Endothelial cell of umbilical vein (primary cell): Measurements from ENCODE around the gene CCDC183.

Source experiments
- EZH2 ChIP-seq: IDR thresholded peaks from 2 replicates; pipeline ENCODE4 v1.6.1; 2012; ENCODE audit warnings: borderline replicate concordance, low read depth, mild to moderate bottlenecking, moderate library complexity, low read length, inconsistent platforms; ENCODE audit not compliant: severe bottlenecking
- FOS ChIP-seq: IDR thresholded peaks from 2 replicates; pipeline ENCODE4 v1.6.1; 2011; ENCODE audit warnings: mild to moderate bottlenecking, low read length, moderate library complexity, borderline replicate concordance; ENCODE audit not compliant: insufficient read depth
- GATA2 ChIP-seq: IDR thresholded peaks from 2 replicates; pipeline ENCODE4 v1.7.0; 2011; ENCODE audit warnings: low read depth, mild to moderate bottlenecking, moderate library complexity, mixed read lengths, low read length; ENCODE audit not compliant: insufficient read length, insufficient read depth
- JUN ChIP-seq: IDR thresholded peaks from 2 replicates; pipeline ENCODE4 v1.6.1; 2011; ENCODE audit warnings: borderline replicate concordance, low read depth; ENCODE audit not compliant: insufficient read length, insufficient read depth
- MYC ChIP-seq: IDR thresholded peaks from one replicate; pipeline ENCODE4 v1.6.1; 2011; ENCODE audit warnings: mild to moderate bottlenecking, low read depth, low read length
- POLR2A ChIP-seq: IDR thresholded peaks from 2 replicates; pipeline ENCODE4 v1.6.1; 2012; ENCODE audit warnings: low read depth, mild to moderate bottlenecking, control low read depth, low read length
- POLR2AphosphoS5 ChIP-seq: IDR thresholded peaks from 2 replicates; pipeline ENCODE4 v1.6.1; 2012; ENCODE audit warnings: low read depth, mild to moderate bottlenecking, control low read depth, low read length, moderate library complexity; ENCODE audit not compliant: insufficient read depth
- TF ChIP-seq, protein P1 (sequence below), 2 donors: IDR thresholded peaks; 1 replicate in 1 of 2; 2 replicates in 1 of 2; pipeline ENCODE4 v1.5.1; 2011; ENCODE audit warnings: low read length in 2 of 2, mild to moderate bottlenecking in 2 of 2, moderate library complexity in 2 of 2, control low read depth in 1 of 2, inconsistent platforms in 1 of 2, low read depth in 1 of 2; ENCODE audit not compliant: insufficient read depth in 1 of 2; ENCODE audit errors: extremely low read depth in 1 of 2
- TF ChIP-seq, protein P2 (sequence below): IDR thresholded peaks from 2 replicates; pipeline ENCODE4 v1.6.1; 2011; ENCODE audit not compliant: insufficient read depth, insufficient read length

- TF ChIP-seq POLR2A (no peak), JUN (no peak), FOS (no peak), POLR2AphosphoS5 (no peak), EZH2 (no peak), GATA2 (no peak), MYC (no peak)
- TF ChIP-seq, protein P1, sequence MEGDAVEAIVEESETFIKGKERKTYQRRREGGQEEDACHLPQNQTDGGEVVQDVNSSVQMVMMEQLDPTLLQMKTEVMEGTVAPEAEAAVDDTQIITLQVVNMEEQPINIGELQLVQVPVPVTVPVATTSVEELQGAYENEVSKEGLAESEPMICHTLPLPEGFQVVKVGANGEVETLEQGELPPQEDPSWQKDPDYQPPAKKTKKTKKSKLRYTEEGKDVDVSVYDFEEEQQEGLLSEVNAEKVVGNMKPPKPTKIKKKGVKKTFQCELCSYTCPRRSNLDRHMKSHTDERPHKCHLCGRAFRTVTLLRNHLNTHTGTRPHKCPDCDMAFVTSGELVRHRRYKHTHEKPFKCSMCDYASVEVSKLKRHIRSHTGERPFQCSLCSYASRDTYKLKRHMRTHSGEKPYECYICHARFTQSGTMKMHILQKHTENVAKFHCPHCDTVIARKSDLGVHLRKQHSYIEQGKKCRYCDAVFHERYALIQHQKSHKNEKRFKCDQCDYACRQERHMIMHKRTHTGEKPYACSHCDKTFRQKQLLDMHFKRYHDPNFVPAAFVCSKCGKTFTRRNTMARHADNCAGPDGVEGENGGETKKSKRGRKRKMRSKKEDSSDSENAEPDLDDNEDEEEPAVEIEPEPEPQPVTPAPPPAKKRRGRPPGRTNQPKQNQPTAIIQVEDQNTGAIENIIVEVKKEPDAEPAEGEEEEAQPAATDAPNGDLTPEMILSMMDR (IDR thresholded peaks at IDR 0.05; ENCODE audit: extremely low read depth in 1 of 2, insufficient read depth in 1 of 2, low read depth in 1 of 2, low read length in 2 of 2) = no peak
- TF ChIP-seq, protein P2, sequence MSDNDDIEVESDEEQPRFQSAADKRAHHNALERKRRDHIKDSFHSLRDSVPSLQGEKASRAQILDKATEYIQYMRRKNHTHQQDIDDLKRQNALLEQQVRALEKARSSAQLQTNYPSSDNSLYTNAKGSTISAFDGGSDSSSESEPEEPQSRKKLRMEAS = no peak
These were observed 59.4 kb downstream of the CCDC183 start for GRCh38 chr9:136855461-136856078.
